BLaER1 (cell line): ENCODE results near the gene OR10G4.
"Not testable (repeated sequence)": the region's sequence is repeated elsewhere in the genome, so short reads cannot be mapped to it uniquely, and the experiment has no call there.

Experiments
- H3K27ac ChIP-seq: shearing (Covaris generic); formaldehyde crosslinking; 2 replicates; pipeline ENCODE4 v1.8.1; 2022
- H3K27me3 ChIP-seq: shearing (Covaris generic); formaldehyde crosslinking; 2 replicates; pipeline ENCODE4 v1.8.1; 2022
- H3K36me3 ChIP-seq: shearing (Covaris generic); formaldehyde crosslinking; 2 replicates; pipeline ENCODE4 v1.8.1; 2022
- H3K4me1 ChIP-seq: shearing (Covaris generic); formaldehyde crosslinking; 2 replicates; pipeline ENCODE4 v1.8.1; 2022
- H3K4me2 ChIP-seq: shearing (Covaris generic); formaldehyde crosslinking; 2 replicates; pipeline ENCODE4 v1.8.1; 2022
- H3K4me3 ChIP-seq: shearing (Covaris generic); formaldehyde crosslinking; 2 replicates; pipeline ENCODE4 v1.8.1; 2022
- H3K9ac ChIP-seq: shearing (Covaris generic); formaldehyde crosslinking; 2 replicates; pipeline ENCODE4 v1.8.1; 2022
- H3K9me3 ChIP-seq: shearing (Covaris generic); formaldehyde crosslinking; 2 replicates; pipeline ENCODE4 v1.8.1; 2022
- H4K20me1 ChIP-seq: shearing (Covaris generic); formaldehyde crosslinking; 2 replicates; pipeline ENCODE4 v1.8.1; 2022
- Cebpa-rat ChIP-seq: shearing (Covaris generic); IDR thresholded peaks from 2 replicates; pipeline ENCODE4 v1.8.1; 2022

OR10G4 gene, protein sequence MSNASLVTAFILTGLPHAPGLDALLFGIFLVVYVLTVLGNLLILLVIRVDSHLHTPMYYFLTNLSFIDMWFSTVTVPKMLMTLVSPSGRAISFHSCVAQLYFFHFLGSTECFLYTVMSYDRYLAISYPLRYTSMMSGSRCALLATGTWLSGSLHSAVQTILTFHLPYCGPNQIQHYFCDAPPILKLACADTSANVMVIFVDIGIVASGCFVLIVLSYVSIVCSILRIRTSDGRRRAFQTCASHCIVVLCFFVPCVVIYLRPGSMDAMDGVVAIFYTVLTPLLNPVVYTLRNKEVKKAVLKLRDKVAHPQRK

DNA sequence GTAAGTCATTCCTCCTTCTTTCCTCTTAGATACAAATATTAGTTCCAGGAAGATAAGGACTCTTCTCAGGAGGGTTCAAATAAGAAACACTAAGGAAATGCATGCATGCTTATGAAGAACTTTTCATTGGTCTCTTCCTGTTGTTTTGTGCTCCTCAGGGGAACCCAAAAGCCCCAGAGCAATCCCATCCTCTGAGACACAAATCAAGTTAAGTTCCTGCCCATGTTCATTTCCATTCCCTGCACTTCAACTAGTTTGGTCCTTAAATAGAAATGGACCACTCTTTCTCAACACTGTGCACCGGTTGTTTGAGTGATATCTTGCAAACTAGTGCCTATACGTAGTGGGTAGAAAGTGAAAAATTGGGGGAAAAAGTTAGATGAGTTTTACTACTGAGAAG is at the start of gene OR10G4:
OR10G4 (plus strand) TSS at position 301 of the 400 bp plus-strand sequence. CDS start 2,578 bp downstream, outside the sequence.
- Histone ChIP-seq H3K27me3 (no peaks in the 10 kb centered on the region), H3K9me3 (no peaks in the 10 kb centered on the region), H3K4me1 (no peaks in the 10 kb centered on the region), H4K20me1 (no peaks in the 10 kb centered on the region), H3K4me2 (no peak within 1 kb of the TSS), H3K4me3 (no peak within 1 kb of the TSS), H3K9ac (no peak within 1 kb of the TSS), H3K27ac (no peak within 1 kb of the TSS), H3K36me3 (no peaks in the 10 kb centered on the region)
- TF ChIP-seq Cebpa-rat = no peak

DNA sequence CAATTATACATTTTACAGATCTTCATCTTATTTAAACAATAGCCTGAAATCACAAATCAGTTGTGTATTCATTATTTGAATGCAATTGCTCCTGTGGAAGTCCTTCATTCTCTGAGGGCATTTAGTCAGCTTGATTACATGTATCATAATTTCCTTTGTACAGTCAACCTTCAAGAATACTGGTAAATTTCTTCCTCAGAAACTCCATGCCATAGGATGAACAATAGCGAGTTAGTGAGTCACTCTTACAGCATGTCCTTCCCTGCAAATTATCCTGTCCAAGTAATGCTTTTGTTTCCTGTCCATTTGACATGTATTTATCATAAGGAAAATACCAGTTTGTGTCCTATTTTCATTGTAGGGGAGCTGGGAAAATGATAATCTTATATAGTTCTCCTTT is 39.0 kb upstream of the OR10G4 start:
- H3K36me3 ChIP-seq = no peaks in the 10 kb centered on the region
- no peak overlapping the region for H3K4me2 ChIP-seq
- H3K4me1 ChIP-seq = no peaks in the 10 kb centered on the region
- TF ChIP-seq Cebpa-rat = no peak
- no peak overlapping the region for H3K9ac ChIP-seq
- no peaks in the 10 kb centered on the region for H3K9me3 ChIP-seq
- no peaks in the 10 kb centered on the region for H4K20me1 ChIP-seq
- H3K4me3 ChIP-seq = no peak overlapping the region
- no peak overlapping the region for H3K27ac ChIP-seq
- no peaks in the 10 kb centered on the region for H3K27me3 ChIP-seq

DNA sequence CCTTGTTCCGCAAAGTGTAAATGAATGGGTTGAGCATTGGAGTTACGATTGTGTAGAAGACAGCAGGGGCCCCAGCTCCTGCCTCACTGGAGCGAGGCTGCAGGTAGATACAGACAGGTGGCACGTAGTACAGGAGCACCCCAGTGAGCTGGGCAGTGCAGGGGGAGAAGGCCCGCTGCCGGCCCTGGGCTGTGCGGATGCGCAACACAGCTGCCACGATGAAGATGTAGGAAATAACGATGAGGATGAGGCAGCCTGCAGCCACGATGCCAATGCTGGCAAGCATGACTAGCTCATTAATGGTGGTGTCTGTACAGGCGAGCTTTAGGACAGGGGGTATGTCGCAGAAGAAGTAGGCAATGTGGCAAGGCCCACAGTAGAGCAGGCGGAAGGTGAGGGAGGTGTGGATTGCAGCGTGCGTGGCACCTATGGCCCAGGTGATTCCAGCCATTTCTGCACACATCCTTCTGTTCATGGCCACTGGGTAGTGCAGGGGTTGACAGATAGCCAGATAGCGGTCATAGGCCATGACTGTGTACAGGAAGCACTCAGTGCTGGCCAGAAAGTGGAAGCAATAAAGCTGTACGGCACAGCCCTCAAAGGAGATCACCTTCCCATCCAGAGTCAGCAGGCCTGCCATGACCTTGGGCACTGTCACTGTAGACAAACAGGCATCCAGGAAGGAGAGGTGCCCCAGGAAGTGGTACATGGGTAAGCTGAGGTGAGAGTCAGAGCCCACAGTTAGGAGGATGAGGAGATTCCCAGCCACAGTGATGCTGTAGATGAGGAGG is 35.8 kb upstream of the OR10G4 start:
- peaks cover 7% of the 10 kb centered on the region; the same call in 1 of the 2 replicates for H3K9me3 ChIP-seq
- H4K20me1 ChIP-seq = no peaks in the 10 kb centered on the region
- no peaks in the 10 kb centered on the region for H3K36me3 ChIP-seq
- TF ChIP-seq Cebpa-rat = no peak
- H3K9ac ChIP-seq = no peak overlapping the region
- no peak overlapping the region for H3K4me2 ChIP-seq
- H3K27ac ChIP-seq = no peak overlapping the region
- no peaks in the 10 kb centered on the region for H3K4me1 ChIP-seq
- H3K4me3 ChIP-seq = no peak overlapping the region
- no peaks in the 10 kb centered on the region for H3K27me3 ChIP-seq

DNA sequence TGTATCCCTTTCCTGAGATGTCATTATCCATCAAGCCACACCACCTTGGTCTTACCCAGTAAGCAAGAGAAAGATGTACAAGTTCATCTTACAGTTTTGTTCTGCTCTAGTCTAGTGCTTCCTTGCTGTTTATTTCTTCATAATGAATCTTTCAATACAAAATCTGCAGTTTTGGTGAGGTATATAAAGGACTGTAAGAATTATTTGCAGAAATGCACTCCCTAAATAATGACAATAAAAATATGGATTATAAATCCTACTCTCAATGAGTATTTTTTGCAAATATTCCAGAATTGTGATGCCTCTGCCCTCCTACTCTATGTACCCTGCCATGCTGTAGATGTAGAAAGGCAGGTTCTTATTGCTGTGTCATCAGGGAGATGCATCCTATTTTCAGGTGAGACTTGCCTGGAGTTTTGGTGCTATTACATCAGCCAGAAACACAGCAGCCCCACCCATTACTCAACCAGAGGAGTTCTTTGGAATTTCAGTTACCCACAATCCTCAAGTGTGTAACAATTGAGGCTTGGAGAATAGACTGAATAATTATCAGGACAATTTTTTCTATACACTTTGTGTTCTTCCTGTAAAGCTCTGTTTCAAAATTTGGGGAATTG is 35.0 kb upstream of the OR10G4 start, which contains the start of gene OR10S1:
OR10S1 (minus strand) TSS at position 51 of the 617 bp plus-strand sequence. CDS start 117 bp downstream, outside the sequence.
- Histone ChIP-seq H3K4me2 (no peak within 1 kb of the TSS), H4K20me1 (no peaks in the 10 kb centered on the region), H3K4me3 (no peak within 1 kb of the TSS), H3K36me3 (no peaks in the 10 kb centered on the region), H3K4me1 (no peaks in the 10 kb centered on the region), H3K27me3 (no peaks in the 10 kb centered on the region), H3K27ac (no peak within 1 kb of the TSS), H3K9me3 (peaks cover 7% of the 10 kb centered on the region; the same call in 1 of the 2 replicates), H3K9ac (no peak within 1 kb of the TSS)
- TF ChIP-seq Cebpa-rat = no peak

DNA sequence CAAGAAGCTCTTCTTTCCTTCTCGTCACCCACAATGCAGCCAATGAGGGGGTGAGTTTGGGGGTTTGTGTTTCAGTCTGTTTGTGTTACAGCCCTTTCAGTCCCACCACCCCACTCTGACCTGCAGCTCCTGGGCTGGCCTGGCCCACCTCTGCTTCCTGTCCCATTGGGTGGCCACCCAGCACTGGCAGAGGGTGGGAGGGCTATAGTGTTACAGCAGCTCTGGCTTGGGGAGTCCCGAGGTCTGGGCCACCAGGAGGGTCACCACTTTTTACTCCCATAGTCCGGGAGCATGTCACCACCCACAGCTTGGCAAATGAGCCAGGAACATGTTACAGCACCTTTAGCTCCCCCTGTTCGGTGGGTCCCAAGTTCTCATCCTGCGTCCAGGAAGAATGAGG is 33.5 kb upstream of the OR10G4 start:
- no peak overlapping the region for H3K4me3 ChIP-seq
- no peaks in the 10 kb centered on the region for H4K20me1 ChIP-seq
- no peak overlapping the region for H3K4me2 ChIP-seq
- TF ChIP-seq Cebpa-rat = no peak
- H3K4me1 ChIP-seq = no peaks in the 10 kb centered on the region
- no peaks in the 10 kb centered on the region for H3K27me3 ChIP-seq
- H3K36me3 ChIP-seq = no peaks in the 10 kb centered on the region
- peaks cover 7% of the 10 kb centered on the region; the same call in 1 of the 2 replicates for H3K9me3 ChIP-seq
- no peak overlapping the region for H3K9ac ChIP-seq
- no peak overlapping the region for H3K27ac ChIP-seq

DNA sequence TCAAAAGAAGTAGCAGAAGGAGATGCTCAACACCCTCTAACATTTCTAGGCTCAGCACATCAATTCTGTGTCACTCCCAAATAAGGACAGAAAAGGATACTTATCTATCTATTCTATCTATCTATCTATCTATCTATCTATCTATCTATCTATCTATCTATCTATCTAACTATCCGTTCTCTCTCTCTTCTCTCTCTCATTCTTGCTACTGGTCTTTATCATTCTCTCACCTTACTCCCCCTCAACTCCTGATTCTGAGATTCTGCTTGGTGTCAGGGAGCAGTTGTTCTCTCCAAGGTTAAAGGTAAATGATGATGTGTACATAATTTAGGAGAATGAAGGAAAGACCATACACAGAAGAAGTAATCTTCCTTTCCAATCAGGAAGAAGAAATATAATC is 17.7 kb upstream of the OR10G4 start, which contains the start of gene OR10G6:
OR10G6 (minus strand) TSS at position 43 of the 400 bp plus-strand sequence; CDS start at position 43, 0 bp downstream.
- no peak within 1 kb of the TSS for H3K4me3 ChIP-seq
- no peaks in the 10 kb centered on the region for H3K9me3 ChIP-seq
- no peaks in the 10 kb centered on the region for H4K20me1 ChIP-seq
- no peak within 1 kb of the TSS for H3K4me2 ChIP-seq
- no peaks in the 10 kb centered on the region for H3K36me3 ChIP-seq
- H3K27me3 ChIP-seq = no peaks in the 10 kb centered on the region
- no peak within 1 kb of the TSS for H3K27ac ChIP-seq
- H3K9ac ChIP-seq = no peak within 1 kb of the TSS
- H3K4me1 ChIP-seq = peaks cover 7% of the 10 kb centered on the region
- no peak for TF ChIP-seq Cebpa-rat

DNA sequence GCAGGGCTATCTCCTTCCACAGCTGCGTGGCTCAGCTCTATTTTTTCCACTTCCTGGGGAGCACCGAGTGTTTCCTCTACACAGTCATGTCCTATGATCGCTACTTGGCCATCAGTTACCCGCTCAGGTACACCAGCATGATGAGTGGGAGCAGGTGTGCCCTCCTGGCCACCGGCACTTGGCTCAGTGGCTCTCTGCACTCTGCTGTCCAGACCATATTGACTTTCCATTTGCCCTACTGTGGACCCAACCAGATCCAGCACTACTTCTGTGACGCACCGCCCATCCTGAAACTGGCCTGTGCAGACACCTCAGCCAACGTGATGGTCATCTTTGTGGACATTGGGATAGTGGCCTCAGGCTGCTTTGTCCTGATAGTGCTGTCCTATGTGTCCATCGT is 3.0 kb downstream of the OR10G4 start:
- not testable (repeated sequence) for H4K20me1 ChIP-seq, H3K36me3 ChIP-seq, H3K27me3 ChIP-seq, H3K9me3 ChIP-seq, H3K4me2 ChIP-seq, H3K4me3 ChIP-seq, H3K9ac ChIP-seq, H3K27ac ChIP-seq, H3K4me1 ChIP-seq

DNA sequence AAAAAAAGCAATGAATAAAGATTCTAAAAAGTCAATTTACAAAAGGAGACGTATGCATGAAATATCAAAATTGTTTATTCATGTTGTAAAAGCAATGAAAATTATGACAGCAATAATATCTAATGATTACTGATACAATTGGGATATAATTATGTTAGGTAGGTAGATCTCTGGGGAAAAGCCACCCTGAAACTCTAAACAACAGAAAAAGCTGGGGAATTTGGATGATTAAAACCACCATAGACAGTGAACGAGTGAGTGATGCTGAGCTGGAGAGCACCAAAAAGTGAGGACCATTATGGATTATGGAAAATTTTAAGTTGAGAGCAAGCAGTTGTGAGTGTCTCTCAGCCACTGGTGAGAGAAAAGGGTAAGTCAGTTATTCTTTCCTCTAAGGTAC is 13.7 kb downstream of the OR10G4 start, which contains the start of gene OR10G8:
OR10G8 (plus strand) TSS at position 301 of the 400 bp plus-strand sequence. CDS start 2,825 bp downstream, outside the sequence.
- Histone ChIP-seq H3K27ac (no peak within 1 kb of the TSS), H3K9me3 (no peaks in the 10 kb centered on the region), H3K27me3 (no peaks in the 10 kb centered on the region), H3K4me3 (no peak within 1 kb of the TSS), H4K20me1 (no peaks in the 10 kb centered on the region), H3K4me1 (no peaks in the 10 kb centered on the region), H3K36me3 (no peaks in the 10 kb centered on the region), H3K4me2 (no peak within 1 kb of the TSS), H3K9ac (no peak within 1 kb of the TSS)
- TF ChIP-seq Cebpa-rat = no peak

DNA sequence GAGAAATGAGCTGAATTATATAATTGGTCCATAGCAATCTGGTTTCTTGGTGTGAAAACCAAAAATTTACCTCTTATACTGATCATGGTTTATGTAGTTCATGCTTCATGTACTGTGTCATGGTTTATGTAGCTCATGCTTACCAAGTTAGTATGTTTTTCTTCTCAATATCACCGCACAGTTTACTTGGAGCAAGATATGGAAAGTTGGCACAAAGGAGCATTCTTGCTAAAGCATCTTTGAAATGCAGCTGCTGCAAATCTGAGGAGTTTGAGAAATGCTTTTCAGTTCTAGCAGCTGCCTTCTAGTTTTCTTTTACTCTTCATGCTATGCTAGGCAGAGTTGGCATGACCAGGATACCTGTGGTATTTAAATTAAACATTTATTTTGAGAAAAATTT is 23.9 kb downstream of the OR10G4 start:
- Histone ChIP-seq H3K27ac (no peak overlapping the region), H3K9ac (no peak overlapping the region), H3K36me3 (no peaks in the 10 kb centered on the region), H3K4me2 (no peak overlapping the region), H3K27me3 (no peaks in the 10 kb centered on the region), H4K20me1 (no peaks in the 10 kb centered on the region), H3K4me1 (no peaks in the 10 kb centered on the region), H3K4me3 (no peak overlapping the region), H3K9me3 (no peaks in the 10 kb centered on the region)
- no peak for TF ChIP-seq Cebpa-rat
